ENCODE results near the gene ADGRD2.

- TF ChIP-seq CTCF (IDR thresholded peaks at IDR 0.05): no peak
- no peak for TF ChIP-seq POLR2A (IDR thresholded peaks at IDR 0.05)
These were observed 72.2 kb downstream of the ADGRD2 start for GRCh38 chr9:124522121-124523098.

Measured in lower leg skin (tissue), 3 donors.